Mesenchymal stem cell (in vitro differentiated cells and primary cell): ENCODE results near the gene SAPCD2.

ENCODE experiments used
- DNase-seq: peaks from one replicate; pipeline ENCODE4 v3.0.0-alpha.2; 2013
- H2AFZ ChIP-seq: one replicate; pipeline ENCODE4 v1.6.1; 2013; ENCODE audit warnings: low read depth, mild to moderate bottlenecking, control low read depth, inconsistent platforms, low read length, moderate library complexity
- H2AK5ac ChIP-seq: 2 replicates; pipeline ENCODE4 v1.6.1; 2013; ENCODE audit warnings: low read length, moderate library complexity, mild to moderate bottlenecking, inconsistent platforms; ENCODE audit not compliant: severe bottlenecking
- H2BK120ac ChIP-seq: one replicate; pipeline ENCODE4 v1.6.1; 2013; ENCODE audit warnings: low read depth, mild to moderate bottlenecking, inconsistent platforms, low read length, moderate library complexity
- H2BK12ac ChIP-seq, 2 experiments: one replicate each; pipeline ENCODE4 v1.6.1; 2013; ENCODE audit warnings: inconsistent platforms in 2 of 2, low read length in 2 of 2, mild to moderate bottlenecking in 2 of 2, moderate library complexity in 2 of 2, control low read depth in 1 of 2
- H2BK15ac ChIP-seq: one replicate; pipeline ENCODE4 v1.6.1; 2013; ENCODE audit warnings: mild to moderate bottlenecking, low read depth, inconsistent platforms; ENCODE audit not compliant: poor library complexity, severe bottlenecking
- H2BK5ac ChIP-seq: 2 replicates; pipeline ENCODE4 v1.6.1; 2013; ENCODE audit warnings: low read depth, mild to moderate bottlenecking, low read length, control low read depth, inconsistent platforms; ENCODE audit not compliant: poor library complexity, severe bottlenecking
- H3K14ac ChIP-seq, 2 experiments: one replicate each; pipeline ENCODE4 v1.6.1; 2013; ENCODE audit warnings: inconsistent platforms in 2 of 2, low read length in 2 of 2, control low read depth in 1 of 2, mild to moderate bottlenecking in 1 of 2, moderate library complexity in 1 of 2
- H3K18ac ChIP-seq, 2 experiments: one replicate each; pipeline ENCODE4 v1.6.1; 2013; ENCODE audit warnings: inconsistent platforms in 2 of 2, low read length in 2 of 2, control low read depth in 1 of 2, low read depth in 1 of 2, mild to moderate bottlenecking in 1 of 2
- H3K23ac ChIP-seq, 2 experiments: one replicate each; pipeline ENCODE4 v1.6.1; 2013; ENCODE audit warnings: inconsistent platforms in 2 of 2, low read length in 2 of 2, mild to moderate bottlenecking in 2 of 2, moderate library complexity in 2 of 2, control low read depth in 1 of 2
- H3K27ac ChIP-seq: 2 replicates; pipeline ENCODE4 v1.5.1; 2013; ENCODE audit warnings: mild to moderate bottlenecking, moderate library complexity, low read length, control low read depth, inconsistent platforms; ENCODE audit not compliant: poor library complexity, severe bottlenecking
- H3K27me3 ChIP-seq, 2 experiments: 2 replicates each; pipeline versions ENCODE4 v1.6.1 to v1.7.0; 2013; ENCODE audit warnings: low read length in 2 of 2, mild to moderate bottlenecking in 2 of 2, moderate library complexity in 2 of 2, control low read depth in 1 of 2, inconsistent platforms in 1 of 2; ENCODE audit not compliant: control insufficient read depth in 1 of 2, insufficient read depth in 1 of 2
- H3K36me3 ChIP-seq, 2 experiments: 2 replicates each; pipeline versions ENCODE4 v1.6.1 to v1.7.0; 2013; ENCODE audit warnings: low read length in 2 of 2, control low read depth in 1 of 2, inconsistent platforms in 1 of 2, low read depth in 1 of 2, mild to moderate bottlenecking in 1 of 2; ENCODE audit not compliant: insufficient read depth in 2 of 2, control insufficient read depth in 1 of 2
- H3K4ac ChIP-seq, 2 experiments: one replicate each; pipeline ENCODE4 v1.6.1; 2013; ENCODE audit warnings: inconsistent platforms in 2 of 2, low read length in 2 of 2, mild to moderate bottlenecking in 2 of 2, moderate library complexity in 2 of 2, control low read depth in 1 of 2, low read depth in 1 of 2
- H3K4me1 ChIP-seq: 2 replicates; pipeline ENCODE4 v1.6.1; 2013; ENCODE audit warnings: low read depth, low read length, control low read depth; ENCODE audit not compliant: control insufficient read depth, insufficient read depth
- H3K4me2 ChIP-seq: 2 replicates; pipeline ENCODE4 v1.6.1; 2013; ENCODE audit warnings: low read length, mild to moderate bottlenecking, inconsistent platforms; ENCODE audit not compliant: poor library complexity, severe bottlenecking
- H3K4me3 ChIP-seq, 2 experiments: 2 replicates each; pipeline versions ENCODE4 v1.5.1 to v1.7.0; 2013; ENCODE audit warnings: low read length in 2 of 2, mild to moderate bottlenecking in 2 of 2, control low read depth in 1 of 2, low read depth in 1 of 2; ENCODE audit not compliant: insufficient read depth in 1 of 2
- H3K79me1 ChIP-seq: replicated peaks from 2 replicates; pipeline ENCODE4 v1.6.1; 2013; ENCODE audit warnings: mild to moderate bottlenecking, control low read depth, low read length, inconsistent platforms; ENCODE audit not compliant: poor library complexity, severe bottlenecking
- H3K9ac ChIP-seq: 2 replicates; pipeline ENCODE4 v1.7.0; 2013; ENCODE audit warnings: mild to moderate bottlenecking, low read length, moderate library complexity
- H3K9me3 ChIP-seq: 2 replicates; pipeline ENCODE4 v1.7.0; 2013; ENCODE audit warnings: mild to moderate bottlenecking, low read length; ENCODE audit not compliant: control insufficient read depth
- H4K8ac ChIP-seq: one replicate; pipeline ENCODE4 v1.6.1; 2013; ENCODE audit warnings: inconsistent platforms, mild to moderate bottlenecking, low read length, moderate library complexity
- H4K91ac ChIP-seq: one replicate; pipeline ENCODE4 v1.6.1; 2013; ENCODE audit warnings: mild to moderate bottlenecking, low read length, inconsistent platforms
- WGBS: methylation state at CpG from one replicate; pipeline ENCODE4 v1.1.7; 2013; ENCODE audit warnings: mixed read lengths; 5-methylcytosine and 5-hydroxymethylcytosine counted together

The SAPCD2 gene

DNA sequence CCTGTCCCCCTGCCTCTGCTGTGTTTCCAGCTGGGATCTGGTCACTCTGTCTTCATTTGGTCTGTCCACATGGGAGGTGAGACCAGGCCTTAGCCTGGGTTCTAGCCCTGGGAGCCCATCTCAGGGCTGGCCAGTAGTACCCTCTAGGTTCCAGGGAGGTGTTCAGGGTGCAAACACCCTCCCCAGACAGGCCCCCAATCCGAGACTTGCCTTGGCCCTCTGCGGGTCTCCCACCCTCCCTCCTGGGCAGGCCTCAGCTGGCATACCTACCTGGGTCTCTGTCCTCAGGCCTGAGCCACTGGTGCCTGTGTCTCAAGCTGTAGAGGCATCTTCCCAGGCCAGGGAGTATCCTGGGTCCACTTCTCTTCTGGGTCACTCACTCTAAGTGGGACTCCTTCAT is 925 bp upstream of the SAPCD2 start:
- H2BK15ac ChIP-seq: peak overlapping the region; percentile 12
- peak overlapping the region; percentile 17 to 20 for H2BK12ac ChIP-seq
- H2BK120ac ChIP-seq: no peak overlapping the region
- no peak overlapping the region for H3K4me3 ChIP-seq
- no peak overlapping the region for H3K4me2 ChIP-seq
- no peak overlapping the region for H2AFZ ChIP-seq
- no peaks in the 10 kb centered on the region for H3K79me1 ChIP-seq
- no peaks in the 10 kb centered on the region for H3K36me3 ChIP-seq
- H3K4me1 ChIP-seq: peaks cover 16% of the 10 kb centered on the region
- no peak overlapping the region for H3K14ac ChIP-seq
- H2AK5ac ChIP-seq: no peak overlapping the region
- H4K8ac ChIP-seq: peak overlapping the region; percentile 85
- peak overlapping the region in 1 of 2 experiments; percentile 27 for H3K18ac ChIP-seq
- no peak overlapping the region for H2BK5ac ChIP-seq
- peaks cover 0 to 10% of the 10 kb centered on the region in 2 experiments for H3K27me3 ChIP-seq
- no peak for DNase-seq
- H3K27ac ChIP-seq: no peak overlapping the region
- H3K9me3 ChIP-seq: no peaks in the 10 kb centered on the region
- H3K23ac ChIP-seq: no peak overlapping the region
- peak overlapping the region; percentile 14 for H4K91ac ChIP-seq
- H3K9ac ChIP-seq: no peak overlapping the region
- no peak overlapping the region for H3K4ac ChIP-seq
- 93% methylated on average over 2 of the region's 2 CpGs for WGBS

DNA sequence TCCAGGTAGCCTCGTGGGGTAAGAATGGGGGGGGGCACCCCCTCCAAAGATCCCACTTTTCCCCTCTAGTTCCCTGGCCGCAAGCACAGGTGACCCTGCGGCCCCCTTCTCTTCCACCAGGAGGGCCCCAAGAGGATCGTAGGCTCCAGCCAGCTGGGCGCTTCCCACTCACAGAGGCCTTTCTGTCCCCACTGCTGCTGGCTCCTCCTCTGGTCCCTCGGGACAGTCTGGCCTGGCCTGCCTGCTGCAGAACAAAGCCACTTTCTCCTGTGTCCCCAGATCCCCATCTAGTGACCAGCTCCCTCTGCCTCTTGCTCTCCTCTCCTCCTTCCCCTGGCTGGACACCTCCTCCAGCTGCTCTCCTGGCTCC is 534 bp upstream of the SAPCD2 start:
- Histone ChIP-seq H2AFZ (no peak overlapping the region), H2BK15ac (no peak overlapping the region), H3K9ac (no peak overlapping the region), H3K14ac (no peak overlapping the region), H3K18ac (peak overlapping the region in 1 of 2 experiments; percentile 27), H3K79me1 (no peaks in the 10 kb centered on the region), H3K9me3 (no peaks in the 10 kb centered on the region), H3K36me3 (no peaks in the 10 kb centered on the region), H3K4me3 (peak overlapping the region; percentile 24 to 60), H3K4me2 (peak overlapping the region; percentile 86), H2BK12ac (peak overlapping the region; percentile 17 to 20), H4K91ac (peak overlapping the region; percentile 14), H3K27me3 (peaks cover 0 to 10% of the 10 kb centered on the region in 2 experiments), H4K8ac (peak overlapping the region; percentile 85), H3K4ac (no peak overlapping the region), H2BK5ac (no peak overlapping the region), H3K4me1 (peaks cover 16% of the 10 kb centered on the region), H2AK5ac (no peak overlapping the region), H3K23ac (no peak overlapping the region), H3K27ac (no peak overlapping the region), H2BK120ac (no peak overlapping the region)
- DNase-seq: peak; percentile 24
- WGBS: 28% methylated on average over 6 of the region's 6 CpGs

DNA sequence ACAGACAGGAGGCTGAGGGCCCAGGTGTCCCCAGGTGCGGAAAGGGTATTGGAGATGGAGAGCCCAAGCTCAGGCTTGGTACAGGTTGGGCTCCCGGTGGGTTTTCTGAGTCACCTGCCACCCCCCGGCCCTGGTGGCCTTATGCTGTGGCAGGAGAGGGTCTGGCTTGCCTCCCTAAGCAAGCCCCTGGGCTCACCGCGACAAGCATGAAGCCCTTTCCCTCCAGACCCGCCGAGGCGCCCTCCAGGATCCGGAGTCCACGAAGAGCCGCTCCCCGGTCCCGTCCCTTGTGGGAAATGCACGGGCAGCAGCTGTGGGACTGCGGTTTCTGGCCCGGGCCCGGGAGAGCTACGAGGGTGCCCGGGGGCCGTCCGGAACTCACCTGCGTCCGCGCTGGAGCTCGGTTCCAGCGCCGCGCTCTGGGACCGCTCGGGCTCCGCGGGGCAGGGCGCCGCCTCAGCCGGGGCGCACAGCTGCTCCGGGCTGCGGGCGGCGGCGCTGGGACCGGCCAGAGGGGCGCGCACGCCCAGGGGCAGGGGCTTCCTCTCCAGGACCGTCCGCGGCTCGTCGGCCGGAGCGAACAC is 757 bp downstream of the SAPCD2 start:
- Histone ChIP-seq H3K79me1 (no peaks in the 10 kb centered on the region), H3K27ac (no peak overlapping the region), H3K14ac (no peak overlapping the region), H4K91ac (no peak overlapping the region), H3K18ac (no peak overlapping the region), H3K4me1 (peaks cover 16% of the 10 kb centered on the region), H2AK5ac (no peak overlapping the region), H2BK5ac (no peak overlapping the region), H3K27me3 (peaks cover 0 to 10% of the 10 kb centered on the region in 2 experiments), H3K4me3 (no peak overlapping the region), H4K8ac (no peak overlapping the region), H3K9me3 (no peaks in the 10 kb centered on the region), H2AFZ (no peak overlapping the region), H3K36me3 (peaks cover 0 to 4% of the 10 kb centered on the region in 2 experiments), H3K4me2 (peak overlapping the region; percentile 86), H3K4ac (no peak overlapping the region), H2BK15ac (no peak overlapping the region), H2BK12ac (no peak overlapping the region), H3K9ac (no peak overlapping the region), H3K23ac (no peak overlapping the region), H2BK120ac (no peak overlapping the region)
- DNase-seq: no peak
- 12% methylated on average over 35 of the region's 52 CpGs for WGBS

DNA sequence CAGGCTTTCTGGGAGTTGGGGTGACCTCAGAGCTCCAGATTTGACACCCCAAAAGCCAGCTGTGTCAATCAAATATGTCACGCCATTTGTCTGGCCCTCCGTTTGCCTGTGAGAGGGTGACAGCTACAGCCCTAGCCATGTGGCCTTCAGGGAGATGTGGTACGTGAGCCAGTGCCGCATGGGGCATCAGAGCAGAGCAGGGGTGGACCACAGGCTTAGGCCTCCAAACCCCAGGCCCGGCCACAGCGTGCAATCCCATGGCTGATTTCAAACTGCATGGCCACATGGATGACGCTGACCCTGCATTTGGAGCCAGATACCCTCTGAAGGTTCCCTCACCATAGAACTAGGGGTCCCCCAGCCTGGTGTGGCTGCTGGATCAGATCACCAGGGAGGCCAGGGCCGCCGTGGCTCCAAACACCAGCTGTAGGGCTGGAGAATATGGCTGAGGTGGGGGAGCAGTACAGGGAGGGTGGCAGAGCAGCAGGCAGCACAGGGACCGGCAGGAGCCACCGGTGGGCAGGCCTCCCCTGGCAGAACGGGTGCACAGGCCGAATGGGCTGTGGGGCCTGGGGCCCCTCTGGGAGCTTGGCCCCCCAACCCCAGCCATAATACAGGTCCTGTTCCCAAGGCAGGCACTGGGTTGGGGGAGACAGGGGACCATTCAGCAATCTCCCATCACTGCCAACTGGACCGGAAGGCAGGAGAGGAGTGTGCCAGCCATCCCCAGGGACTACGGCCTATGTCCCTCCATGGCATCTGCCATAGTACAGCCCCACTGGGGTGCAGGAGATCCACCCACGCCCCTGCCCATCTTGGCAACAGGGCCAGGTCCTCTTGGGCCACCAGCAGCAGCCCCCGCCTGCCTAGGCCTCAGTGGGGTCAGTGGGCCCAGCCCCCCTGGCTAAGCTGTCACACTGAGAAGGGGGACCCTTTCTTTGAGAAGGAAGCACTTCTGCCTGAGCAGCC is 1.5 kb downstream of the SAPCD2 start:
- no peak overlapping the region for H2AK5ac ChIP-seq
- H3K9me3 ChIP-seq: no peaks in the 10 kb centered on the region
- H2BK12ac ChIP-seq: no peak overlapping the region
- no peak for DNase-seq
- H3K27me3 ChIP-seq: peaks cover 0 to 10% of the 10 kb centered on the region in 2 experiments
- H2BK15ac ChIP-seq: no peak overlapping the region
- H2BK5ac ChIP-seq: no peak overlapping the region
- H3K4ac ChIP-seq: no peak overlapping the region
- H2BK120ac ChIP-seq: no peak overlapping the region
- H3K14ac ChIP-seq: no peak overlapping the region
- H3K36me3 ChIP-seq: peaks cover 0 to 6% of the 10 kb centered on the region in 2 experiments
- H3K4me2 ChIP-seq: no peak overlapping the region
- no peaks in the 10 kb centered on the region for H3K79me1 ChIP-seq
- no peak overlapping the region for H3K18ac ChIP-seq
- no peak overlapping the region for H3K23ac ChIP-seq
- peak overlapping the region; percentile 10 for H4K91ac ChIP-seq
- H3K4me3 ChIP-seq: no peak overlapping the region
- H4K8ac ChIP-seq: no peak overlapping the region
- WGBS: 92% methylated on average over 17 of the region's 17 CpGs
- peaks cover 18% of the 10 kb centered on the region for H3K4me1 ChIP-seq
- H2AFZ ChIP-seq: no peak overlapping the region
- no peak overlapping the region for H3K9ac ChIP-seq
- no peak overlapping the region for H3K27ac ChIP-seq
